Esophagus muscularis mucosa (tissue), 4 donors: ENCODE data around the gene FUT4.

Experiments used
- EP300 ChIP-seq: sonication (generic); formaldehyde crosslinking; IDR thresholded peaks from one replicate; pipeline ENCODE4 v1.6.1; 2017; ENCODE audit warnings: antibody characterized with exemption
- POLR2A ChIP-seq: fragments of 450-650 bp; IDR thresholded peaks from one replicate; pipeline ENCODE4 v1.6.1; 2017; ENCODE audit warnings: antibody characterized with exemption, moderate library complexity, mild to moderate bottlenecking, low read depth
- POLR2AphosphoS5 ChIP-seq, 2 donors: sonication (generic); formaldehyde crosslinking; IDR thresholded peaks; one replicate each; pipeline ENCODE4 v1.6.1; 2017; ENCODE audit warnings: antibody characterized with exemption in 2 of 2
- TF ChIP-seq, protein P1 (sequence below), 3 experiments: fragments of 200-600 bp in 2 of 3; fragments of 450-650 bp in 1 of 3; sonication (generic) in 2 of 3; IDR thresholded peaks; one replicate each; pipeline ENCODE4 v1.5.1; 2017 to 2019; ENCODE audit warnings: antibody characterized with exemption in 3 of 3, mild to moderate bottlenecking in 2 of 3, moderate library complexity in 1 of 3

DNA sequence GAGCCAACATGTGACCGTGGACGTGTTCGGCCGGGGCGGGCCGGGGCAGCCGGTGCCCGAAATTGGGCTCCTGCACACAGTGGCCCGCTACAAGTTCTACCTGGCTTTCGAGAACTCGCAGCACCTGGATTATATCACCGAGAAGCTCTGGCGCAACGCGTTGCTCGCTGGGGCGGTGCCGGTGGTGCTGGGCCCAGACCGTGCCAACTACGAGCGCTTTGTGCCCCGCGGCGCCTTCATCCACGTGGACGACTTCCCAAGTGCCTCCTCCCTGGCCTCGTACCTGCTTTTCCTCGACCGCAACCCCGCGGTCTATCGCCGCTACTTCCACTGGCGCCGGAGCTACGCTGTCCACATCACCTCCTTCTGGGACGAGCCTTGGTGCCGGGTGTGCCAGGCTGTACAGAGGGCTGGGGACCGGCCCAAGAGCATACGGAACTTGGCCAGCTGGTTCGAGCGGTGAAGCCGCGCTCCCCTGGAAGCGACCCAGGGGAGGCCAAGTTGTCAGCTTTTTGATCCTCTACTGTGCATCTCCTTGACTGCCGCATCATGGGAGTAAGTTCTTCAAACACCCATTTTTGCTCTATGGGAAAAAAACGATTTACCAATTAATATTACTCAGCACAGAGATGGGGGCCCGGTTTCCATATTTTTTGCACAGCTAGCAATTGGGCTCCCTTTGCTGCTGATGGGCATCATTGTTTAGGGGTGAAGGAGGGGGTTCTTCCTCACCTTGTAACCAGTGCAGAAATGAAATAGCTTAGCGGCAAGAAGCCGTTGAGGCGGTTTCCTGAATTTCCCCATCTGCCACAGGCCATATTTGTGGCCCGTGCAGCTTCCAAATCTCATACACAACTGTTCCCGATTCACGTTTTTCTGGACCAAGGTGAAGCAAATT is 1.8 kb downstream of the FUT4 start:
- TF ChIP-seq, protein P1, sequence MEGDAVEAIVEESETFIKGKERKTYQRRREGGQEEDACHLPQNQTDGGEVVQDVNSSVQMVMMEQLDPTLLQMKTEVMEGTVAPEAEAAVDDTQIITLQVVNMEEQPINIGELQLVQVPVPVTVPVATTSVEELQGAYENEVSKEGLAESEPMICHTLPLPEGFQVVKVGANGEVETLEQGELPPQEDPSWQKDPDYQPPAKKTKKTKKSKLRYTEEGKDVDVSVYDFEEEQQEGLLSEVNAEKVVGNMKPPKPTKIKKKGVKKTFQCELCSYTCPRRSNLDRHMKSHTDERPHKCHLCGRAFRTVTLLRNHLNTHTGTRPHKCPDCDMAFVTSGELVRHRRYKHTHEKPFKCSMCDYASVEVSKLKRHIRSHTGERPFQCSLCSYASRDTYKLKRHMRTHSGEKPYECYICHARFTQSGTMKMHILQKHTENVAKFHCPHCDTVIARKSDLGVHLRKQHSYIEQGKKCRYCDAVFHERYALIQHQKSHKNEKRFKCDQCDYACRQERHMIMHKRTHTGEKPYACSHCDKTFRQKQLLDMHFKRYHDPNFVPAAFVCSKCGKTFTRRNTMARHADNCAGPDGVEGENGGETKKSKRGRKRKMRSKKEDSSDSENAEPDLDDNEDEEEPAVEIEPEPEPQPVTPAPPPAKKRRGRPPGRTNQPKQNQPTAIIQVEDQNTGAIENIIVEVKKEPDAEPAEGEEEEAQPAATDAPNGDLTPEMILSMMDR (IDR thresholded peaks at IDR 0.05): no peak
- TF ChIP-seq POLR2A (no peak), EP300 (no peak), POLR2AphosphoS5 (IDR thresholded peaks at IDR 0.05) (no peak)
